ENCODE results near the gene CFL2.

CFL2 gene

DNA sequence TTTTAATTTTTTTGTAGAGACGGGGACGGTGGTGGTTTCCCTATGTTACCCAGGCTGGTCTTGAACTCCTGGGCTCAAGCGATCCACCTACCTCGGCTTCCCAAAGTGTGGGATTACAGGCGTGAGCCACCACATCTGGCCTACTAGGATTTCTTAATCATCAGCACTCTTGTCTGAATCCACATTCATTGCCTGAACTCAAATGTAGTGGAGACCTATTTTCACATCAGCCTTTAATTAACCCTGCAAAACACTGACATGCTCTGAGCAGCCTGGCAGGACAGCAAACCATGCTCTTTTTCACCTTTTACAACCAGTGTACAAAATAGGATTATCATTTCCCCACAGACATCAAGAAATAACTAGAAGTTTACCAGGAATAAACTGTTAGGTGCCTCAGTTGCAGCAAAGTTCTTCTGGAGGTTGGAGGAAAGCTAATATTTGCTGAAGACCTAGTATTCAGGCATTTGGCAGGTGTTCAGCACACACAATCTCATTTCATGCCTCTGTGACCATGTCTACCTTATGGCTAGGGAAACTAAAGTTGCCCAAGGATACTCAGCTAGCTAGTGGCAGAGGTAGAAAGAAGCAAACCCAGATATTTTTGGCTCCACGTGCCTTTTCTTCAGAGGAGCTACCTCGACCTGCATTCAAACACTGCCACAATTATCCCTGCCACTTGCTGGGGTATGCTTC lies 37.7 kb downstream of the CFL2 start:
- DNase-seq (ENCODE audit: low read depth): no peak

DNA sequence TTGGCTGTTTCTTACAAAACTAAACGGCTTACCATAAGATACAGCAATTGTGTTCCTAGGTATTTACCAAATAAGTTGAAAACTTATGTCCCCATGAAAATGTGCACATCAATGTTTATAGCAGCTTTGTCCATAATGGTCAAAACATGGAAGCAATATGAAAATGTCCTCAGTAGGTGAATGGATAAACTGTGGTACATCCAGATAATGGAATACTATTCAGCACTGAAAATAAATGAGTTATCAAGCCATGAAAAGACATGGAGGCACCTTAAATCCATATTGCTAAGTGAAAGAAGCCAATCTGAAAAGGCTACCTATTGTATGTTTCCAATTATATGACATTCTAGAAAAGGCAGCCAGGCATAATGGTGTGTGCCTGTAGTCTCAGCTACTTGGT lies 40.7 kb downstream of the CFL2 start:
- no peak for DNase-seq (ENCODE audit: low read depth)

DNA sequence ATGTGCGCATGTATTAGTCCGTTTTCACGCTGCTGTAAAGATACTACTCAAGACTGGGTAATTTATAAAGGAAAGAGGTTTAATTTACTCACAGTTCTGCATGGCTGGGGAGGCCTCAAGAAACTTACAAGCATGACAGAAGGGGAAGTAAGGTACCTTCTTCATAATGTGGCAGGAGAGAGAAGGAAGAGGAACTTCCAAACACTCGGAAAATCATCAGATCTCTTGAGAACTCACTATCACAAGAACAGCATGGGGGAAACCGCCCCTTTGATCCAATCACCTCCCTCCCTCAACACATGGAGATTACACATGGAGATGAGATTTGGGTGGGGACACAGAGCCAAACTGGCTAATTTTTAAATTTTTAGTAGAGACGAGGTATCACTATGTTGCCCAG lies 42.7 kb downstream of the CFL2 start:
- no peak for DNase-seq (ENCODE audit: low read depth)

DNA sequence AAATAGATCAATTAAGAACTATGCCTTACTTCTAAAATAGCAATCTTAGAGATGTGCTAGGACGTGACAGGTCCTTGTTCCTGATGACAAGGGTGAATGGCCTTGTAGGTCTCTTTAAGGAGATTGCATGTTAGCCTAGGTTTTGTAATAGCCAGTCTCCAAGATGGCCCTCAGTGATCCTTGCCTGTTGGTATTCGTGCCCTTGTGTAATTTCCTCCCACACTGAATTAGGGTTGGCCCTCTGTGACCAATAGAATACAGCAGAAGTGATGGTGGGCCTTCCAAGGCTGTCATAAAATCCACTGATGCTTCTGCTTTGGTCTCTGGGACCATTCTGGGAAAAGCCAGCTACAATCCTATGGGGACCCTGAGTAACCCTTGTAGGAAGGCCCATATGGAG lies 46.3 kb downstream of the CFL2 start:
- no peak for DNase-seq (ENCODE audit: low read depth)

DNA sequence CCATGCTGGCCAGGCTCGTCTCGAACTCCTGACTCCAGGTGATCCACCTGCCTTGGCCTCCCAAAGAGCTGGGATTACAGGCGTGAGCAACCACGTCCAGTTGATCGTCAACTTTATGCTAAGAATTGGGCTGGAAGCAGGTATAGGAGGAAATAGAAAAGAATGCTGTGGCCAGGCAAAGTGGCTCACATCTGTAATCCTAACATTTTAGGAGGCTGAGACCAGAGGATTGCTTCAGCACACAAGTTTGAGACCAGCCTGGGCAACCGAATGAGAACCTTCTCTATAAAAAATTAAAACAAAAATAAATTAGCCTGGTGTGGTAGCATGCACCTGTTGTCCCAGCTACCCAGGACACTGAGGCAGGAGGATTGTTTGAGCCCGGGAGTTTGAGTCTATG lies 47.4 kb downstream of the CFL2 start:
- DNase-seq (ENCODE audit: low read depth): no peak

DNA sequence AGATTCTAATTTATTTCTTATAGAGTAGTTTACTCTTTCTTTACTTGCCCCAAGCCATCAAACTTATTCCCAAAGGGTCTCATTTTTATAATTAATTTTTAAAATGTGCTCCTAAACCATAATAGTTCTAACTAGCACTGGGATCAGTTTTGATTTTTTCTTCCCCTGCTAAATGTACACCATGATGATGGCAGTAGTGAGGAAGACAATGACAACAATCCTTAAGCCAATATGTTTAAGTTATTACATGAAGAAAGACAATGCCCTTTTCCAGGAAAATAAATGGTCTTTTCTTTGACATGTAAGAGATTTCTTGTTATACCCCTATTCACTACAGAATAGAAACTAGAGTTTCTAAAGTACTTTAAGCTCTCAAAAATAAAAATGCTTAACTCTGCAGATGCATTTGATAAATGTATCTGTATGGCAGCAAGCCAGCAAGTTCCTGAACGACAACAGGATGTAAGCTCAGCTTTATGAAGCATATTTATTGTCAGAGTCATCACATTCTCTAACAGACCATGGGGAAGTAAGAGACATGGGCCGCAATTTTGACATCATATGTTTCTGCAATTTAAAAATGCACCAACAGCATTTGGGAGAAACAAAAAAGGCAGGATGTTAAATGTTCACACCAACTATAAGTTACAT lies 48.5 kb downstream of the CFL2 start:
- no peak for DNase-seq (ENCODE audit: low read depth)

DNA sequence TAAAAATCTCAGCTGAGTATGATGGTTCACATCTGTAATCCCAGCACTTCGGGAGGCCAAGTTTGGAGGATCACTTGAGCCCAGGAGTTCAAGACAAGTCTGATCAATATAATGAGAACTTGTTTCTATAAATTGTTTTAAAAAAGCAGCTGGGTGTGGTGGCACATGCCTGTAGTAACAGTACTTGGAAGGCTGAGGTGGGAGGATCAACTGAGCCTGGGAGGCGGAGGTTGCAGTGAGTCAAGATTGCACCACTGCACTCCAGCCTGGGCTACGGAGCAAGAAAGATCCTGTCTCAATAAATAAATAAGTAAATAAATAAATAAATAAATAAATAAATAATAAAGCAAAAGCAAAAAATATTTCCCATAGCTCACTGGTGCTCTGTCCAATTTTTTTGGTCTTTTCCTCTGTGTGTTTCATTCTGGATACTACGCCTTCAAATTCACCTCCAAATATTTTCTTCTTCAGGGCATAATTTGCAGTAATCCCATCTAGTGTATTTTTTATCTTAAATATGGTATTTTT lies 51.8 kb downstream of the CFL2 start:
- DNase-seq (ENCODE audit: low read depth): no peak

DNA sequence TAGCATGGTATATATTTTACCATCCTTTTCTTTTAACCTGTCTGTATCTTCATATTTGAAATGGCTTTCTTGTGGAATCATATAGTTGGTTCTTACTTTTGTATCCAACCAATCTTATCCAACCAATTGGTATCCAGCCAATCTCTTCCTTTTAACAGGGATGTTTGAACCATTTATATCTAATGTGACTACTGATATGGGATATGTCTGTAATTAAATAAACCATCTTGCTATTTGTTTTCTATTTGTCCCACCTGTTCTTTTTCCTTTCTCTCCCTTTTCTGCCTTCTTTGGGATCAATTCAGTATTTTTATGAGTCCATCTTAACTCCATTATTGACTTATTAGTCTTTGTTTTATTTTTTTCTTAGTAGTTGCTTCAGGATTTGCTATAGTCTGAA lies 53.6 kb downstream of the CFL2 start:
- no peak for DNase-seq (ENCODE audit: low read depth)

Data from stromal cell of bone marrow (primary cell).